Esophagus muscularis mucosa (tissue), 4 donors: ENCODE measurements around the gene MCTP2.

Source experiments
- EP300 ChIP-seq: sonication (generic); formaldehyde crosslinking; IDR thresholded peaks from one replicate; pipeline ENCODE4 v1.6.1; 2017; ENCODE audit warnings: antibody characterized with exemption
- POLR2A ChIP-seq: fragments of 450-650 bp; IDR thresholded peaks from one replicate; pipeline ENCODE4 v1.6.1; 2017; ENCODE audit warnings: antibody characterized with exemption, moderate library complexity, mild to moderate bottlenecking, low read depth
- POLR2AphosphoS5 ChIP-seq, 2 donors: sonication (generic); formaldehyde crosslinking; IDR thresholded peaks; one replicate each; pipeline ENCODE4 v1.6.1; 2017; ENCODE audit warnings: antibody characterized with exemption in 2 of 2
- TF ChIP-seq, protein P1 (sequence below), 3 experiments: fragments of 200-600 bp in 2 of 3; fragments of 450-650 bp in 1 of 3; sonication (generic) in 2 of 3; IDR thresholded peaks; one replicate each; pipeline ENCODE4 v1.5.1; 2017 to 2019; ENCODE audit warnings: antibody characterized with exemption in 3 of 3, mild to moderate bottlenecking in 2 of 3, moderate library complexity in 1 of 3

DNA sequence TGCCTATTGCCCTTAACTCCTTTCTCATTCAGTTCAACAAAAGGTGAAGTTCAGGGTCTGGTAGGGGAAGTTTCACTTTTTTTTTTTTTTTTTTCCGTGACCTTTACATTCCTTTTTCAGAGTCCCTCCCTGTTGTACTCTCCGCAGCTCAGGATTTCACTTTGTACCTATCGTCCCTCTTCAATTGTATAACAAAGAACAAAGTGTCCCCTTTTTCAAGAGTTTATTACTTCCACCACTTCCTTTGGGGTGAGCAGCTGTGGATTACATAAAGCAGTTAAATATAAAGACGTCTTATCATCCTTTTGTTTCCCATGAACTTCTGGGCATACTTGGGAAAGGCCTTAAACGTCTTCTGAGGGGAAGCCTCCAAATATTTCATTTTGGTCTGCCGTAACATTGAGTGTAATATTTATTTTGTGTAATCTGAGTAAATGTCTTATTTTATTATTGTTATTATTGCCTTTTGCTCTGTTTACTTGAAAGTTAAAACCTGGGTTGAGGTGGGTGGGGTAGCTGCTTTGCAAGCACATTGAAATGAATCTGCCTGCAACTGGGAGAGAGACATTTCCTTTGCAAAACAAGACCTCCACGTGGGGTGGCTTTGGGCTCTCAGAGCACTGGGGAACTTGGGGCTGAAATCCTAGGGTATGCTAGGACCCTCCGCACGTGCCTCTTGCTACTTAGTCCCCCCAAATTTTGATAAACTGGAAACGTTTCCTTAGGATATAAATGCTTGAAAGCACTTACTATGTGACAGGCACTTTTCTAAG, 169.4 kb downstream of the MCTP2 start:
- TF ChIP-seq, protein P1, sequence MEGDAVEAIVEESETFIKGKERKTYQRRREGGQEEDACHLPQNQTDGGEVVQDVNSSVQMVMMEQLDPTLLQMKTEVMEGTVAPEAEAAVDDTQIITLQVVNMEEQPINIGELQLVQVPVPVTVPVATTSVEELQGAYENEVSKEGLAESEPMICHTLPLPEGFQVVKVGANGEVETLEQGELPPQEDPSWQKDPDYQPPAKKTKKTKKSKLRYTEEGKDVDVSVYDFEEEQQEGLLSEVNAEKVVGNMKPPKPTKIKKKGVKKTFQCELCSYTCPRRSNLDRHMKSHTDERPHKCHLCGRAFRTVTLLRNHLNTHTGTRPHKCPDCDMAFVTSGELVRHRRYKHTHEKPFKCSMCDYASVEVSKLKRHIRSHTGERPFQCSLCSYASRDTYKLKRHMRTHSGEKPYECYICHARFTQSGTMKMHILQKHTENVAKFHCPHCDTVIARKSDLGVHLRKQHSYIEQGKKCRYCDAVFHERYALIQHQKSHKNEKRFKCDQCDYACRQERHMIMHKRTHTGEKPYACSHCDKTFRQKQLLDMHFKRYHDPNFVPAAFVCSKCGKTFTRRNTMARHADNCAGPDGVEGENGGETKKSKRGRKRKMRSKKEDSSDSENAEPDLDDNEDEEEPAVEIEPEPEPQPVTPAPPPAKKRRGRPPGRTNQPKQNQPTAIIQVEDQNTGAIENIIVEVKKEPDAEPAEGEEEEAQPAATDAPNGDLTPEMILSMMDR (IDR thresholded peaks at IDR 0.05), result no peak
- no peak for TF ChIP-seq POLR2AphosphoS5 (IDR thresholded peaks at IDR 0.05)
- TF ChIP-seq EP300, result no peak
- no peak for TF ChIP-seq POLR2A
